HepG2 (cell line): ENCODE measurements around the gene STX12. TPM values are rescaled to one million over a fixed set of nuclear protein-coding genes. Genes with fewer than 3 reads are reported as not detected.

ENCODE experiments used
- ELF1 ChIP-seq: sonication (generic); formaldehyde crosslinking; IDR thresholded peaks from 2 replicates; pipeline ENCODE4 v1.4.0; 2020; ENCODE audit warnings: missing genetic modification reagents
- GATA4 ChIP-seq: sonication (generic); IDR thresholded peaks from 2 replicates; pipeline ENCODE4 v1.6.1; 2016; ENCODE audit warnings: antibody characterized with exemption, low read depth, borderline replicate concordance
- HNRNPL ChIP-seq: fragments of 200-400 bp; formaldehyde crosslinking; IDR thresholded peaks from 2 replicates; pipeline ENCODE4 v1.6.1; 2017; ENCODE audit warnings: mild to moderate bottlenecking, low read depth, low read length
- HNRNPLL ChIP-seq: fragments of 200-400 bp; formaldehyde crosslinking; IDR thresholded peaks from 2 replicates; pipeline ENCODE4 v1.6.1; 2017; ENCODE audit warnings: mild to moderate bottlenecking, low read depth, low read length; ENCODE audit not compliant: poor library complexity, severe bottlenecking
- KMT2B ChIP-seq: IDR thresholded peaks from 2 replicates; pipeline ENCODE4 v1.6.1; 2016; ENCODE audit warnings: missing genetic modification reagents, missing compliant biosample characterization
- NFE2L1 ChIP-seq: sonication (generic); formaldehyde crosslinking; IDR thresholded peaks from 2 replicates; pipeline ENCODE4 v1.4.0; 2020; ENCODE audit warnings: missing genetic modification reagents, mild to moderate bottlenecking, borderline replicate concordance
- PAWR ChIP-seq: sonication (generic); formaldehyde crosslinking; IDR thresholded peaks from 2 replicates; pipeline ENCODE4 v1.4.0; 2020; ENCODE audit warnings: missing genetic modification reagents, mild to moderate bottlenecking, borderline replicate concordance
- PCBP1 ChIP-seq: fragments of 200-400 bp; formaldehyde crosslinking; IDR thresholded peaks from 2 replicates; pipeline ENCODE4 v1.6.1; 2017; ENCODE audit warnings: mild to moderate bottlenecking, low read depth, low read length, borderline replicate concordance
- SALL1 ChIP-seq: sonication (generic); formaldehyde crosslinking; IDR thresholded peaks from 2 replicates; pipeline ENCODE4 v1.8.0; 2022; ENCODE audit warnings: mild to moderate bottlenecking, missing genetic modification reagents
- SRY ChIP-seq: sonication (generic); formaldehyde crosslinking; IDR thresholded peaks from 2 replicates; pipeline ENCODE4 v1.8.0; 2022; ENCODE audit warnings: mild to moderate bottlenecking, missing genetic modification reagents
- ZBTB42 ChIP-seq: sonication (generic); formaldehyde crosslinking; IDR thresholded peaks from 2 replicates; pipeline ENCODE4 v1.5.0; 2020; ENCODE audit warnings: mild to moderate bottlenecking, missing genetic modification reagents
- ZNF331 ChIP-seq: sonication (generic); formaldehyde crosslinking; IDR thresholded peaks from 2 replicates; pipeline ENCODE4 v1.4.0; 2020; ENCODE audit warnings: missing genetic modification reagents
- ZNF564 ChIP-seq: sonication (generic); formaldehyde crosslinking; IDR thresholded peaks from 2 replicates; pipeline ENCODE4 v1.8.1; 2023; ENCODE audit warnings: mild to moderate bottlenecking, missing genetic modification reagents
- polyA plus RNA-seq, 8 experiments: library from polyadenylated mRNA; depleted of rRNA in 3 of 8; stranded (reverse) in 7 of 8; unstranded in 1 of 8; fragments of >200 nt; fragmentation: Illumina TruSeq in 4 of 8; extraction: Trizol in 4 of 8; gene quantifications; 2 replicates each; pipeline versions ENCODE4 v1.2.1 to v1.2.3, GENCODE V29; 2011 to 2016; ENCODE audit warnings: low read depth in 4 of 8, missing spikeins in 1 of 8, mixed read lengths in 1 of 8; ENCODE audit not compliant: insufficient read depth in 1 of 8
- total RNA-seq, 5 experiments: library from RNA; depleted of rRNA; stranded (reverse); fragments of >200 nt; fragmentation: Illumina TruSeq; extraction: Trizol; gene quantifications; 2 replicates each; pipeline ENCODE4 v1.2.3, GENCODE V29; 2016; ENCODE audit warnings: low read depth in 1 of 5
- TF ChIP-seq, protein P1 (sequence below): sonication (generic); formaldehyde crosslinking; IDR thresholded peaks from 2 replicates; pipeline ENCODE4 v1.4.0; 2020; ENCODE audit warnings: missing genetic modification reagents; ENCODE audit errors: not compliant biosample characterization
- TF ChIP-seq, protein P2 (sequence below): conservative IDR thresholded peaks from 2 replicates; pipeline ENCODE4 v1.6.1; 2018; ENCODE audit warnings: missing genetic modification reagents
- TF ChIP-seq, protein P3 (sequence below): sonication (generic); formaldehyde crosslinking; IDR thresholded peaks from 2 replicates; pipeline ENCODE4 v1.4.0; 2020; ENCODE audit warnings: missing genetic modification reagents
- TF ChIP-seq, protein P4 (sequence below): sonication (generic); formaldehyde crosslinking; IDR thresholded peaks from 2 replicates; pipeline ENCODE4 v1.4.0; 2020; ENCODE audit warnings: missing genetic modification reagents
- TF ChIP-seq, protein P5 (sequence below): sonication (generic); formaldehyde crosslinking; IDR thresholded peaks from 2 replicates; pipeline ENCODE4 v1.4.0; 2020; ENCODE audit warnings: mild to moderate bottlenecking, missing genetic modification reagents

Gene STX12
- total and polyA plus RNA-seq, 2 of the 13 experiments (the other 11 are each of a cell fraction or from before 2014, with no cell fraction given): 9.0 to 19.7 TPM

DNA sequence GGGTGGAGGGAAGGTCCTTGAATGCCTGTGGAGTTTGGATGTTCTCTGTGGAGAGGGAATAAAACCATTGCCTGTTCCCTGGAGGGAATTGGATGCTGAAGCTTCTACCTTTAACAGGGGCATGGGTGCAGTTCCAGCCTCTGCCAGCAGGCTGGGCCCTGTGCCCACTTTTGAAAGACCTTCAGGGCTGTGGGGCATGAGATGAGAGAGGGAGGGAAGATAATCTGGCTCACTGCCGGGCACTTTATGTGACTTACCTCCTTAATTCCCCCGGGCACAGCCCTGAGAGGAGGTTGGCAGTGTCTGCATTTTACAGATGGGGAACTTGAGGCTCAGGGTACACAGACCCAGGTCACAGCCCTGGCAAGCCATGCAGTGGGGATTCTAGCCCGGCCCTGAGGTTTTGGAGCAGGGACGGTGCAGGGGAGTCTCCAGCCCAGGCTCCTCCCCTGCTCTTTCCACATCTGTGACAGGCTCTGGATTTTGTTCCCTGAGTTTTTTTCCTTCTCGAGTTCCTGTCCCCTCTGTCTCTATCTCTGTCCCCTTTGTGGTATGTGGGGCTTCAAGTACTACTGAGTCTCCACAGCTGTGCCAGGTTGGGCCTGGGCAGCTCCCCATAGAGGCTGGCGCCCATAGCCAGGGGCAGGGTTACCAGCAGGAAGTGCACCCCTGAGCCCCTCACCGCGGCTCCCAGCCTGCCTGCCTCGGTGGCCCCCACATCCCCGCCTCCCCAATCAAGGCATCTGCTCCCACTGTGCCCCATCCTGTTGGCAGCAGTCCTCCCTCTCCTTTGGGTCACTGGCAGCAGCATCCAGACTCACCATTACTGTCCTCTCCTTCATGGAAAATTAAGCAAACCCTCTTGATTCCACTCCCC lies 85.3 kb downstream of the STX12 start (continued):
- no peak for TF ChIP-seq NFE2L1
- no peak for TF ChIP-seq ELF1 (CRISPR knock-in tag)
- no peak for TF ChIP-seq SRY (CRISPR knock-in tag)
- TF ChIP-seq PCBP1: no peak
- TF ChIP-seq, protein P1, sequence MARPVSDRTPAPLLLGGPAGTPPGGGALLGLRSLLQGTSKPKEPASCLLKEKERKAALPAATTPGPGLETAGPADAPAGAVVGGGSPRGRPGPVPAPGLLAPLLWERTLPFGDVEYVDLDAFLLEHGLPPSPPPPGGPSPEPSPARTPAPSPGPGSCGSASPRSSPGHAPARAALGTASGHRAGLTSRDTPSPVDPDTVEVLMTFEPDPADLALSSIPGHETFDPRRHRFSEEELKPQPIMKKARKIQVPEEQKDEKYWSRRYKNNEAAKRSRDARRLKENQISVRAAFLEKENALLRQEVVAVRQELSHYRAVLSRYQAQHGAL (CRISPR knock-in tag): no peak
- TF ChIP-seq KMT2B: peak; percentile 39; the same call in 1 of the 2 replicates
- TF ChIP-seq HNRNPLL: no peak
- TF ChIP-seq HNRNPL: 0 out of 2 replicates have a peak, but pooled peaks have one; percentile 48
- no peak for TF ChIP-seq ZNF564
- TF ChIP-seq, protein P2, sequence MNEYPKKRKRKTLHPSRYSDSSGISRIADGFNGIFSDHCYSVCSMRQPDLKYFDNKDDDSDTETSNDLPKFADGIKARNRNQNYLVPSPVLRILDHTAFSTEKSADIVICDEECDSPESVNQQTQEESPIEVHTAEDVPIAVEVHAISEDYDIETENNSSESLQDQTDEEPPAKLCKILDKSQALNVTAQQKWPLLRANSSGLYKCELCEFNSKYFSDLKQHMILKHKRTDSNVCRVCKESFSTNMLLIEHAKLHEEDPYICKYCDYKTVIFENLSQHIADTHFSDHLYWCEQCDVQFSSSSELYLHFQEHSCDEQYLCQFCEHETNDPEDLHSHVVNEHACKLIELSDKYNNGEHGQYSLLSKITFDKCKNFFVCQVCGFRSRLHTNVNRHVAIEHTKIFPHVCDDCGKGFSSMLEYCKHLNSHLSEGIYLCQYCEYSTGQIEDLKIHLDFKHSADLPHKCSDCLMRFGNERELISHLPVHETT (CRISPR knock-in tag): no peak
- TF ChIP-seq PAWR: no peak
- TF ChIP-seq, protein P3, sequence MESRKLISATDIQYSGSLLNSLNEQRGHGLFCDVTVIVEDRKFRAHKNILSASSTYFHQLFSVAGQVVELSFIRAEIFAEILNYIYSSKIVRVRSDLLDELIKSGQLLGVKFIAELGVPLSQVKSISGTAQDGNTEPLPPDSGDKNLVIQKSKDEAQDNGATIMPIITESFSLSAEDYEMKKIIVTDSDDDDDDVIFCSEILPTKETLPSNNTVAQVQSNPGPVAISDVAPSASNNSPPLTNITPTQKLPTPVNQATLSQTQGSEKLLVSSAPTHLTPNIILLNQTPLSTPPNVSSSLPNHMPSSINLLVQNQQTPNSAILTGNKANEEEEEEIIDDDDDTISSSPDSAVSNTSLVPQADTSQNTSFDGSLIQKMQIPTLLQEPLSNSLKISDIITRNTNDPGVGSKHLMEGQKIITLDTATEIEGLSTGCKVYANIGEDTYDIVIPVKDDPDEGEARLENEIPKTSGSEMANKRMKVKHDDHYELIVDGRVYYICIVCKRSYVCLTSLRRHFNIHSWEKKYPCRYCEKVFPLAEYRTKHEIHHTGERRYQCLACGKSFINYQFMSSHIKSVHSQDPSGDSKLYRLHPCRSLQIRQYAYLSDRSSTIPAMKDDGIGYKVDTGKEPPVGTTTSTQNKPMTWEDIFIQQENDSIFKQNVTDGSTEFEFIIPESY (CRISPR knock-in tag): 0 out of 2 replicates have a peak, but pooled peaks have one; percentile 27
- TF ChIP-seq, protein P4, sequence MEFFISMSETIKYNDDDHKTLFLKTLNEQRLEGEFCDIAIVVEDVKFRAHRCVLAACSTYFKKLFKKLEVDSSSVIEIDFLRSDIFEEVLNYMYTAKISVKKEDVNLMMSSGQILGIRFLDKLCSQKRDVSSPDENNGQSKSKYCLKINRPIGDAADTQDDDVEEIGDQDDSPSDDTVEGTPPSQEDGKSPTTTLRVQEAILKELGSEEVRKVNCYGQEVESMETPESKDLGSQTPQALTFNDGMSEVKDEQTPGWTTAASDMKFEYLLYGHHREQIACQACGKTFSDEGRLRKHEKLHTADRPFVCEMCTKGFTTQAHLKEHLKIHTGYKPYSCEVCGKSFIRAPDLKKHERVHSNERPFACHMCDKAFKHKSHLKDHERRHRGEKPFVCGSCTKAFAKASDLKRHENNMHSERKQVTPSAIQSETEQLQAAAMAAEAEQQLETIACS (CRISPR knock-in tag): no peak
- TF ChIP-seq GATA4: no peak
- TF ChIP-seq ZBTB42 (CRISPR knock-in tag): no peak
- TF ChIP-seq, protein P5, sequence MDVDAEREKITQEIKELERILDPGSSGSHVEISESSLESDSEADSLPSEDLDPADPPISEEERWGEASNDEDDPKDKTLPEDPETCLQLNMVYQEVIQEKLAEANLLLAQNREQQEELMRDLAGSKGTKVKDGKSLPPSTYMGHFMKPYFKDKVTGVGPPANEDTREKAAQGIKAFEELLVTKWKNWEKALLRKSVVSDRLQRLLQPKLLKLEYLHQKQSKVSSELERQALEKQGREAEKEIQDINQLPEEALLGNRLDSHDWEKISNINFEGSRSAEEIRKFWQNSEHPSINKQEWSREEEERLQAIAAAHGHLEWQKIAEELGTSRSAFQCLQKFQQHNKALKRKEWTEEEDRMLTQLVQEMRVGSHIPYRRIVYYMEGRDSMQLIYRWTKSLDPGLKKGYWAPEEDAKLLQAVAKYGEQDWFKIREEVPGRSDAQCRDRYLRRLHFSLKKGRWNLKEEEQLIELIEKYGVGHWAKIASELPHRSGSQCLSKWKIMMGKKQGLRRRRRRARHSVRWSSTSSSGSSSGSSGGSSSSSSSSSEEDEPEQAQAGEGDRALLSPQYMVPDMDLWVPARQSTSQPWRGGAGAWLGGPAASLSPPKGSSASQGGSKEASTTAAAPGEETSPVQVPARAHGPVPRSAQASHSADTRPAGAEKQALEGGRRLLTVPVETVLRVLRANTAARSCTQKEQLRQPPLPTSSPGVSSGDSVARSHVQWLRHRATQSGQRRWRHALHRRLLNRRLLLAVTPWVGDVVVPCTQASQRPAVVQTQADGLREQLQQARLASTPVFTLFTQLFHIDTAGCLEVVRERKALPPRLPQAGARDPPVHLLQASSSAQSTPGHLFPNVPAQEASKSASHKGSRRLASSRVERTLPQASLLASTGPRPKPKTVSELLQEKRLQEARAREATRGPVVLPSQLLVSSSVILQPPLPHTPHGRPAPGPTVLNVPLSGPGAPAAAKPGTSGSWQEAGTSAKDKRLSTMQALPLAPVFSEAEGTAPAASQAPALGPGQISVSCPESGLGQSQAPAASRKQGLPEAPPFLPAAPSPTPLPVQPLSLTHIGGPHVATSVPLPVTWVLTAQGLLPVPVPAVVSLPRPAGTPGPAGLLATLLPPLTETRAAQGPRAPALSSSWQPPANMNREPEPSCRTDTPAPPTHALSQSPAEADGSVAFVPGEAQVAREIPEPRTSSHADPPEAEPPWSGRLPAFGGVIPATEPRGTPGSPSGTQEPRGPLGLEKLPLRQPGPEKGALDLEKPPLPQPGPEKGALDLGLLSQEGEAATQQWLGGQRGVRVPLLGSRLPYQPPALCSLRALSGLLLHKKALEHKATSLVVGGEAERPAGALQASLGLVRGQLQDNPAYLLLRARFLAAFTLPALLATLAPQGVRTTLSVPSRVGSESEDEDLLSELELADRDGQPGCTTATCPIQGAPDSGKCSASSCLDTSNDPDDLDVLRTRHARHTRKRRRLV (CRISPR knock-in tag): no peak
- TF ChIP-seq ZNF331 (CRISPR knock-in tag): no peak
- 0 out of 2 replicates have a peak, but pooled peaks have one; percentile 31 for TF ChIP-seq SALL1 (CRISPR knock-in tag)
